Measurements from ENCODE around the gene MAP3K13.

The MAP3K13 gene

DNA sequence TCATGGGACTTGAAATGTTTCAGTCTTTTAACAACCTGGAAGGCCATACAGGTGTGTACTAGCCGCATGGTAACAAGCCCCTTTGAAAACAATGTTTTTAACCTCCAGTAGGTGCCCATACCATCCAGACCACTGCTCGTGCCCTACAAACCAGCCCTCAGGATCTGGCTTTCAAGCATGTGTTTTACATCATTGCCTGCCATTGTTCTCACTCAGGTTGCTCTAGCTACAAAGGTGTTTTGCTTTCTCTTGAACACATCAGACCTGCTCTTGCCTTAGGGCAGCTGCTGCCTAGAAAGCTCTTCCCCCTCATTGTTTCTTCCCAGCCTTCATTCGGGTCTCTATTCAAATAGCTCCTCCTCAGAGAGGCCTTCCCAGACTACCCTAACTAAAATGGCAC, 32.3 kb upstream of the MAP3K13 start:
- no peak overlapping the region for H3K4me3 Mint-ChIP-seq
- H3K27ac Mint-ChIP-seq, result no peak overlapping the region
- H3K9me3 Mint-ChIP-seq, result no peaks in the 10 kb centered on the region
- peaks cover 9% of the 10 kb centered on the region for H3K27me3 Mint-ChIP-seq (ENCODE audit: low read depth)
- H3K36me3 Mint-ChIP-seq (ENCODE audit: low read depth), result peaks cover 1% of the 10 kb centered on the region
- peaks cover 16% of the 10 kb centered on the region for H3K4me1 Mint-ChIP-seq (ENCODE audit: low read depth)

DNA sequence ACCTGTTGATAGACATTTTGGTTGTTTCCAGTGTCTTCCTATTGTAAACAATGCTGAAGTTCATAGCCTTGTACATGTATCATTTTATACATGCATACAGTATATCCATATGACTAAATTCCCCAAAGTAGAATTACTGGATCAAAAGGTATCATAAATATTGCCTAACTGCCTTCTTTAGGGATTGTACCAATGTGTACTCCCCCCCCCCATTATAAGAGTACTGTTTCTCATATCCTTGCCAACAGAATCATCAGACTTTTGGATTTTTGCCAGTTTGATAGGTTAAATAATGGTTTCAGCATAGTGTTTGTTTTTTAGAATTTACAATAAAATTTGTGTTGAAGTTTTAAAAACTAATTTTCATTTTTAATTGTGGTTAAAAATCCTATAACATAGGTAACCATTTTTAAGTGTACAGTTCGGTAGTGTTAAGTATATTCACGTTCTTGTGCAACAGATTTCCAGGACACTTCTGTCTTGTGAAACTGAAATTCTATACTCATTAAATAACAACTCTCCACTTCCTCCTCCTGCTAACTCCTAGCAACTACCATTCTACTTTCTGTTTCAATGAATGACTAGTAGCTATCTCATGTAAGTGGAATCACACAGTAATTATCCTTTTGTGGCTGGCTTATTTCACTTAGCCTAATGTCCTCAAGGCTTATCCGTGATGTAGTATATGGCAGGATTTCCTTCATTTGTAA, 30.8 kb upstream of the MAP3K13 start:
- Mint-ChIP-seq H3K27ac (peak overlapping the region; percentile 37), H3K27me3 (ENCODE audit: low read depth) (peaks cover 3% of the 10 kb centered on the region), H3K4me1 (ENCODE audit: low read depth) (peaks cover 18% of the 10 kb centered on the region), H3K4me3 (peak overlapping the region; percentile 32), H3K36me3 (ENCODE audit: low read depth) (peaks cover 1% of the 10 kb centered on the region), H3K9me3 (no peaks in the 10 kb centered on the region)

DNA sequence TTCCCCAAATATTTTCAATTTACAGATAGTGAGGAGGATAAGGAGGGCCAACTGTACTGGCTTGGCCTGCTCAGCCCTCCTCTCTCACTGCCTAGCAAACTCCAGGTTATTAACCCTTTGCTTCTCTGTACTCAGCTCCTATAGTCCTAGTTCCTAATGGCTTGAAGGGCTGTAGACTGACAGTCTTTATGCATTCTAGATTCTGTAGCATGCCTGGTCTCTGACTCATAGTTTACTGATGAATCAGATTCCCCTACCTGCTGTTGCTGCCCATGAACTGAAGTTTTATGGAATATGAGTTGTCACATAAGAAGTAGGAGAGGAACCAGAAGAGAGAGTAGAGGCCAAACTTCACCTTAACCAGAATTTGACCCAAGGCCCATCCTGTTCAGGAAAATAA, 27.1 kb upstream of the MAP3K13 start:
- Mint-ChIP-seq H3K4me1 (ENCODE audit: low read depth) (peaks cover 17% of the 10 kb centered on the region), H3K36me3 (ENCODE audit: low read depth) (peaks cover 1% of the 10 kb centered on the region), H3K9me3 (no peaks in the 10 kb centered on the region), H3K4me3 (no peak overlapping the region), H3K27ac (no peak overlapping the region), H3K27me3 (ENCODE audit: low read depth) (peaks cover 3% of the 10 kb centered on the region)

GRCh38 chr3:185337231-185337816, 25.6 kb upstream of the MAP3K13 start:
- Mint-ChIP-seq H3K27ac (no peak overlapping the region), H3K9me3 (no peaks in the 10 kb centered on the region), H3K36me3 (ENCODE audit: low read depth) (no peaks in the 10 kb centered on the region), H3K27me3 (ENCODE audit: low read depth) (peaks cover 3% of the 10 kb centered on the region), H3K4me3 (no peak overlapping the region), H3K4me1 (ENCODE audit: low read depth) (peaks cover 18% of the 10 kb centered on the region)

DNA sequence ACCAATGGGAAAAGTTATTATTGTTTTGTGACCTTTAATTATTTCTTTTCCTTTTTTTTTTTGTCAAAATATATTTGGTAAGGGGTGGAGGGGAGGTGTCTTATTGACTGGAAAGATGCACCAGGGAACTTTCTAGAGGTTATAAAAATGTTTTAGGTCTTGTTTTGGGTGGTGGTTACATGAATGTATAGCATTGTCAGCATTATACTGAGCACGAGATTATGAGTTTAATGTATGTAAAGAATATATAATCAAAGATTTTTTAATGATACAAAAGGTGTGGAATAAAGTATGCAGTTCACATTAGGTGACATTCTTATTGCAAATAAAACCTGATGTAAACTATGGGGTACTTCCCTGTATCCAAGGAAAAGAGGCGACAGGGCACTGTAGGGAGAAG, 23.0 kb upstream of the MAP3K13 start:
- H3K9me3 Mint-ChIP-seq, result no peaks in the 10 kb centered on the region
- peaks cover 19% of the 10 kb centered on the region for H3K4me1 Mint-ChIP-seq (ENCODE audit: low read depth)
- no peak overlapping the region for H3K4me3 Mint-ChIP-seq
- H3K27me3 Mint-ChIP-seq (ENCODE audit: low read depth), result peaks cover 3% of the 10 kb centered on the region
- no peak overlapping the region for H3K27ac Mint-ChIP-seq
- no peaks in the 10 kb centered on the region for H3K36me3 Mint-ChIP-seq (ENCODE audit: low read depth)

DNA sequence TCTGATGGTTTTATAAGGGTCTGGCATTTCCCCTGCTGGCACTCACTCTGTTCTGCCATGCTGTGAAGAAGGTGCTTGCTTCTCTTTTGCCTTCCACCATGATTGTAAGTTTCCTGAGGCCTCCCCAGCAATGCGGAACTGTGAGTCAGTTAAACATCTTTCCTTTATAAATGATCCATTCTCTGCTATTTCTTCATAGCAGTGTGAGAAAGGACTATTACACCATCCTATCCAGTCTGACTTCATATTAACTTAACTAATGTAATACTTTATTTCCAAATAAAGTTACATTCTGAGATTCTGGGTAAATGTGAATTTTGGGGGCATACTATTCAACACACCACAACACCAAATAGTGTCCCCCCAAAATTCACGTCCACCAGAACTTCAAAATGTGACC, 22.2 kb upstream of the MAP3K13 start:
- H3K36me3 Mint-ChIP-seq (ENCODE audit: low read depth), result no peaks in the 10 kb centered on the region
- H3K27ac Mint-ChIP-seq, result no peak overlapping the region
- peaks cover 7% of the 10 kb centered on the region for H3K27me3 Mint-ChIP-seq (ENCODE audit: low read depth)
- no peaks in the 10 kb centered on the region for H3K9me3 Mint-ChIP-seq
- no peak overlapping the region for H3K4me3 Mint-ChIP-seq
- peaks cover 19% of the 10 kb centered on the region for H3K4me1 Mint-ChIP-seq (ENCODE audit: low read depth)

- Mint-ChIP-seq H3K9me3 (no peaks in the 10 kb centered on the region), H3K4me3 (no peak overlapping the region), H3K27me3 (ENCODE audit: low read depth) (peaks cover 12% of the 10 kb centered on the region), H3K27ac (no peak overlapping the region), H3K4me1 (ENCODE audit: low read depth) (peaks cover 16% of the 10 kb centered on the region), H3K36me3 (ENCODE audit: low read depth) (no peaks in the 10 kb centered on the region)
Observed at GRCh38 chr3:185341616-185342458, 21.1 kb upstream of the MAP3K13 start.

DNA sequence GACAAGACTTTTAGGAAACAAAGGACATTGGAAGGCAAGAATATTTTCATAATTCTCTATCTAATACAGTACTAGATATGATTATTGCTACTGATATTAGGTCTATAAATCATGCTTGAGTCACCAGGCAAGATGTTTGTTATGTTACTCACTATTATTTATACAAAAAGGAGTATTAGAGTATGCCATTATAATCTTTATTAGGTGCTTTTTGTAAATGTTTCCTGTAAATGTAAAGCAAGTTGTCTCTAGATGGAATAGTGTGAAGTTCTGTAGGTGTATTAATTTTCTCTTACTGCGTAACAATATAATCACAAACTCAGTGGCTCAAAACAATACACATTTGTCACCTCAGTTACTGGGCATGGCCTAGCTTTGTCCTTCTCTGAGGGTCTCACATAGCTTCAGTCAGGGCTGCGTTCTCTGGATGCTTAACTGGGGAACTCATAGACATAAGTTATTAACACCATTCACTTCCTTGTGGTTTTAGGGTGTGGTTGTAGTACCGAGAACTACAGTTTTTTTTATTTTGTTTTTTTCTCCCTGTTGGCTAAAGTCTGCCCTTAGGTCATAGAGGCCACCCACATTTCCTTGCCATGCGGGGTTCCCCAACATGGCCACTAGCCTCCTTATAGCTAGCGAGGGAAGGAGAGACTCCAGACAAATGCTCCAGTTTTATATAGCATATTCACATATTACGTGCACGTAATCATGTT, 20.3 kb upstream of the MAP3K13 start:
- Mint-ChIP-seq H3K27ac (peak overlapping the region; percentile 62), H3K36me3 (ENCODE audit: low read depth) (no peaks in the 10 kb centered on the region), H3K27me3 (ENCODE audit: low read depth) (peaks cover 12% of the 10 kb centered on the region), H3K4me3 (no peak overlapping the region), H3K4me1 (ENCODE audit: low read depth) (peaks cover 16% of the 10 kb centered on the region), H3K9me3 (no peaks in the 10 kb centered on the region)

DNA sequence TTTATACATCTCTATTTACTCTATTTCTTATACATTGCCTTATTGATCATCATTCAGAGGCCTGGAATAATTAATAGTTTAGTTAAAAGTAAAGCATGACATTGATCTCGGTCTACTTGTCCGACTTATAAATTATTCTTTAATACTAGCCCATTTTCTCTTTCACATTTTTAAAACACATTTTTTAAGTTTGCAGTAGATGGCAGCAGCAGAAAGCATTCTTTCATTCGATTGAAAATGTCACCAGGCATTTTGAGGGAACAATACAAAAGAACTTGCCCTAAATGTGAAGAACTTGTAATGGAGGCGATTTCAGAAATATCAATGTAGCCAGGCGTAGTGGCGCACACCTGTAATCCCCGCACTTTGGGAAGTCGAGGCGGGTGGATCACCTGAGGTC, 15.5 kb upstream of the MAP3K13 start:
- Mint-ChIP-seq H3K27me3 (ENCODE audit: low read depth) (peaks cover 14% of the 10 kb centered on the region), H3K9me3 (no peaks in the 10 kb centered on the region), H3K4me3 (no peak overlapping the region), H3K36me3 (ENCODE audit: low read depth) (no peaks in the 10 kb centered on the region), H3K27ac (no peak overlapping the region), H3K4me1 (ENCODE audit: low read depth) (peaks cover 9% of the 10 kb centered on the region)

DNA sequence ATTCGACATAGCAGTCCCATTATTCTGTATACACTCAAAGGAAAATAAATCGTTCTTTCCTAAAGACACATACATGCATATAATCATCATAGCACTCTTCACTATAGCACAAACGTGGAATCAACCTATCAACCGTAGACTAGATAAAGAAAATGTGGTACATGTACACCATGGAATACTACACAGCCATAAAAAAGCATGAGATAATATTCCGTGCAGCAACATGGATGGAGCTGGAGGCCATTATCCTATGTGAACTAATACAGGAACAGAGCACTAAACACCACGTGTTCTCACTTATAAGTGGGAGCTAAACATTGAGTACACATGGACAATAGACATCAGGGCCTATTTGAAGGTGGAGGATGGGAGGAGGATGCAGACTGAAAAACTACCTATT, 12.1 kb upstream of the MAP3K13 start:
- Mint-ChIP-seq H3K4me1 (ENCODE audit: low read depth) (no peaks in the 10 kb centered on the region), H3K9me3 (no peaks in the 10 kb centered on the region), H3K27me3 (ENCODE audit: low read depth) (peaks cover 14% of the 10 kb centered on the region), H3K36me3 (ENCODE audit: low read depth) (no peaks in the 10 kb centered on the region), H3K27ac (no peak overlapping the region), H3K4me3 (no peak overlapping the region)

DNA sequence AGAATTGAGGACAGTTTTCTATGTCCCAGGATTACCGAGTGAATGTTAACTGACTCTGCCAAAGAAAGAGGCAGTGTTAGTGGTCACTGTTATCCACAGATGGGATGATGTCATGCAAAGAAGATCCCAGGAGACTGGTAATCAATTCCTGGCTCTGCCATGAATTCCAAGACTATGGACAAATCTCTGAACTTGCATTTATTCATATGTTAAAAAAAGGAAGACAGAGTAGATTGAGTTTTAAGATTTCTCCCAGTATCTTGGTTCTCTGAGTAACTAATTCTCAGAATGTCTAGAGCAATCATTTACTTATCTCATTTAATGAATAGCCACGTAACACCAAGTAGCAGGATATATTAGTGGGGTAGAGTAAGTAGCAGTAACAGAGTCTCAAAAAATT, 11.5 kb upstream of the MAP3K13 start:
- H3K9me3 Mint-ChIP-seq, result no peaks in the 10 kb centered on the region
- H3K4me3 Mint-ChIP-seq, result no peak overlapping the region
- peaks cover 13% of the 10 kb centered on the region for H3K27me3 Mint-ChIP-seq (ENCODE audit: low read depth)
- no peak overlapping the region for H3K27ac Mint-ChIP-seq
- H3K36me3 Mint-ChIP-seq (ENCODE audit: low read depth), result no peaks in the 10 kb centered on the region
- no peaks in the 10 kb centered on the region for H3K4me1 Mint-ChIP-seq (ENCODE audit: low read depth)

DNA sequence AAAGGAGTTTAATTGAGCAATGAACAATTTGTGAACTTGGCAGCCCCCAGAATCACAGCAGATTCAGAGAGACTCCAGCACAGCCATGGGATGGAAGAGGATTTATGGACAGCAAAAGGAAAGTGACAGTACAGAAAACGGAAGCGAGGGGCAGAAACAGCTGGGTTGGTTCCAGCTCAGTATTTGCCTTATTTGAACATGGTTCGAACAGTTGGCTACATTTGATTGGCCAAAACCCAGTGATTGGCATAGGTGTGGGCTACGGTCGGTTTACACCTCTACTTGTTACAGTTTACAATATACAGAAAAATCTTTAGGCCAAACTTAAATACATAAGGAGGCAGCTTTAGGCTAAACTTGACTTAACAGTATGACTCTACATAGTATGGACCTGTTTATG, 9.7 kb upstream of the MAP3K13 start:
- H3K4me3 Mint-ChIP-seq, result no peak overlapping the region
- no peak overlapping the region for H3K27ac Mint-ChIP-seq
- no peaks in the 10 kb centered on the region for H3K9me3 Mint-ChIP-seq
- H3K4me1 Mint-ChIP-seq (ENCODE audit: low read depth), result no peaks in the 10 kb centered on the region
- H3K27me3 Mint-ChIP-seq (ENCODE audit: low read depth), result peaks cover 22% of the 10 kb centered on the region
- H3K36me3 Mint-ChIP-seq (ENCODE audit: low read depth), result no peaks in the 10 kb centered on the region

DNA sequence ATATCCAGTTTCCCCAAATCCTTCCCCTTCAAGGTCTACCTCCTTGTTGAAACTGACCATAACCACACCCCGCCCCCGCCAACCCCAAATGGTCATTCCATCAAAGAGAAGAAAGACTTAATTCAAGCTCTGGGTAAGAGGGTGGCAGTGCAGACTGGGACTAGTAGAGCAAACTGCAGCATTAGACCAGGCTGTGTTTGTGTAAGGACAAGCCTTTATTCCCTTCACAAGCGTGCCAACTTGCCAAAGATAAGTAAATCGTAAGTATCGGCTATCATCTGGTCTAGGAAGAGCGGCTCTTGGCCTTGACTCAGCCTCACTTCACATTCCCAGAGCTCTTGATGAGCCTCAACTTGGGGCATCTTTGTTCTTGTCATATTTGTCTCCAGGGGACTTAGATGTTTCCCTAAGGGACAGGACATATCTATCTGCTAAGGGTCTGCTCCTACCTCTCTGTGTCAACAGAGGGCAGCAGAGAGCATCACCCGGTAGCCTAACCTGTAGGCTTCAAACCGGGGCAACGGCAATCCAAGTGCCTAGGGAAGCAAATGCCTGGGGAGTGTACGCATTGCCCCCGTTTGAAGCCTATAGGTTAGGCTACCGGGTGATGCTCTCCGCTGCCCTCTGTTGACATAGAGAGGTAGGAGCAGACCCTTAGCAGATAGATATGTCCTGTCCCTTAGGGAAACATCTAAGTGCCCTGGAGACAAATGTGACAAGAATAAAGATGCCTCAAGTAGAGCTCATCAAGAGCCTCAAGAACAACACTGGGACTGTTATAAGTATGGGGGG, 8.9 kb upstream of the MAP3K13 start:
- Mint-ChIP-seq H3K4me3 (no peak overlapping the region), H3K36me3 (ENCODE audit: low read depth) (no peaks in the 10 kb centered on the region), H3K27me3 (ENCODE audit: low read depth) (peaks cover 25% of the 10 kb centered on the region), H3K27ac (no peak overlapping the region), H3K4me1 (ENCODE audit: low read depth) (no peaks in the 10 kb centered on the region), H3K9me3 (no peaks in the 10 kb centered on the region)

- H3K27me3 Mint-ChIP-seq (ENCODE audit: low read depth), result peaks cover 26% of the 10 kb centered on the region
- H3K4me1 Mint-ChIP-seq (ENCODE audit: low read depth), result no peaks in the 10 kb centered on the region
- H3K9me3 Mint-ChIP-seq, result no peaks in the 10 kb centered on the region
- H3K4me3 Mint-ChIP-seq, result no peak overlapping the region
- H3K36me3 Mint-ChIP-seq (ENCODE audit: low read depth), result no peaks in the 10 kb centered on the region
- no peak overlapping the region for H3K27ac Mint-ChIP-seq
Observed at GRCh38 chr3:185356499-185356898, 6.4 kb upstream of the MAP3K13 start.

All from T-helper 1 cell treated with Interleukin-12 subunit alpha and Interleukin-12 subunit beta and Interleukin-4 antibody, amounts not matched to agents 30 μg/mL and 1 μg/mL, for 36 hours (primary cell).